ENCODE results near the gene CALML4. TPM values are rescaled to one million over a fixed set of nuclear protein-coding genes. Genes with fewer than 3 reads are reported as not detected.

Gene CALML4
- total RNA-seq, 4 donors from 2014 or later, result 0.88 to 13.8 (median 8.3) TPM

- Histone ChIP-seq H3K4me3 (no peak overlapping the region), H3K36me3 (no peaks in the 10 kb centered on the region), H3K4me1 (no peaks in the 10 kb centered on the region), H3K27me3 (no peaks in the 10 kb centered on the region), H3K27ac (no peak overlapping the region), H3K9me3 (no peaks in the 10 kb centered on the region)
- intact Hi-C loops (cut with DNase I; ENCODE audit: low total_unique reads), result no loop called here
- no peak for DNase-seq
- no peak for TF ChIP-seq CTCF (IDR thresholded peaks at IDR 0.05)
Measured at GRCh38 chr15:68218847-68219798, 14.0 kb upstream of the CALML4 start.

- H3K9me3 ChIP-seq, result no peaks in the 10 kb centered on the region
- H3K36me3 ChIP-seq, result no peaks in the 10 kb centered on the region
- H3K4me3 ChIP-seq, result no peak overlapping the region
- TF ChIP-seq POLR2A (IDR thresholded peaks at IDR 0.05) (no peak), CTCF (IDR thresholded peaks at IDR 0.05) (no peak)
- intact Hi-C loops (cut with DNase I; ENCODE audit: low total_unique reads), result no loop called here
- no peaks in the 10 kb centered on the region for H3K4me1 ChIP-seq
- no peak overlapping the region for H3K27ac ChIP-seq
- DNase-seq, result no peak
- no peaks in the 10 kb centered on the region for H3K27me3 ChIP-seq
Measured at GRCh38 chr15:68218331-68218730, 13.2 kb upstream of the CALML4 start.

- TF ChIP-seq POLR2A (IDR thresholded peaks at IDR 0.05) (no peak), CTCF (IDR thresholded peaks at IDR 0.05) (no peak)
- no peak overlapping the region for H3K4me3 ChIP-seq
Measured at GRCh38 chr15:68217341-68217740, 12.2 kb upstream of the CALML4 start.

GRCh38 chr15:68214838-68215254 lies 9.7 kb upstream of the CALML4 start:
- DNase-seq, result no peak
- no peaks in the 10 kb centered on the region for H3K27me3 ChIP-seq
- H3K36me3 ChIP-seq, result no peaks in the 10 kb centered on the region
- no peaks in the 10 kb centered on the region for H3K9me3 ChIP-seq
- H3K27ac ChIP-seq, result no peak overlapping the region
- H3K4me1 ChIP-seq, result no peaks in the 10 kb centered on the region
- no peak overlapping the region for H3K4me3 ChIP-seq
- intact Hi-C loops (cut with DNase I; ENCODE audit: low total_unique reads), result no loop called here
- TF ChIP-seq CTCF (IDR thresholded peaks at IDR 0.05) (no peak), POLR2A (IDR thresholded peaks at IDR 0.05) (no peak)

More at GRCh38 chr15:68217341-68217740, 12.2 kb upstream of the CALML4 start:
- no peak overlapping the region for H3K27ac ChIP-seq
- H3K9me3 ChIP-seq, result no peaks in the 10 kb centered on the region
- no peaks in the 10 kb centered on the region for H3K36me3 ChIP-seq
- DNase-seq, result no peak
- intact Hi-C loops (cut with DNase I; ENCODE audit: low total_unique reads), result no loop called here
- H3K4me1 ChIP-seq, result no peaks in the 10 kb centered on the region
- no peaks in the 10 kb centered on the region for H3K27me3 ChIP-seq
